ENCODE data around the gene LRGUK. TPM values are rescaled to one million over a fixed set of nuclear protein-coding genes. Genes with fewer than 3 reads are reported as not detected.

The LRGUK gene
- total and polyA plus RNA-seq, 12 donors, result 0.15 to 0.47 (median 0.22) TPM; not detected in 5

GRCh38 chr7:134307320-134307719 lies 180.2 kb downstream of the LRGUK start:
- Histone ChIP-seq H3K27me3 (no peaks in the 10 kb centered on the region), H3K9me3 (no peaks in the 10 kb centered on the region), H3K27ac (no peak overlapping the region), H3K36me3 (peaks cover 0 to 57% (median 0%) of the 10 kb centered on the region in 9 donors), H3K4me1 (no peaks in the 10 kb centered on the region), H3K4me3 (no peak overlapping the region)
- no peak for DNase-seq
- intact Hi-C loops (cut with DNase I), result no loop called here
- WGBS, 2 donors, result 91 to 94% methylated on average over 1 of the region's 1 CpG
- ATAC-seq, result no peak
- TF ChIP-seq, protein P1, sequence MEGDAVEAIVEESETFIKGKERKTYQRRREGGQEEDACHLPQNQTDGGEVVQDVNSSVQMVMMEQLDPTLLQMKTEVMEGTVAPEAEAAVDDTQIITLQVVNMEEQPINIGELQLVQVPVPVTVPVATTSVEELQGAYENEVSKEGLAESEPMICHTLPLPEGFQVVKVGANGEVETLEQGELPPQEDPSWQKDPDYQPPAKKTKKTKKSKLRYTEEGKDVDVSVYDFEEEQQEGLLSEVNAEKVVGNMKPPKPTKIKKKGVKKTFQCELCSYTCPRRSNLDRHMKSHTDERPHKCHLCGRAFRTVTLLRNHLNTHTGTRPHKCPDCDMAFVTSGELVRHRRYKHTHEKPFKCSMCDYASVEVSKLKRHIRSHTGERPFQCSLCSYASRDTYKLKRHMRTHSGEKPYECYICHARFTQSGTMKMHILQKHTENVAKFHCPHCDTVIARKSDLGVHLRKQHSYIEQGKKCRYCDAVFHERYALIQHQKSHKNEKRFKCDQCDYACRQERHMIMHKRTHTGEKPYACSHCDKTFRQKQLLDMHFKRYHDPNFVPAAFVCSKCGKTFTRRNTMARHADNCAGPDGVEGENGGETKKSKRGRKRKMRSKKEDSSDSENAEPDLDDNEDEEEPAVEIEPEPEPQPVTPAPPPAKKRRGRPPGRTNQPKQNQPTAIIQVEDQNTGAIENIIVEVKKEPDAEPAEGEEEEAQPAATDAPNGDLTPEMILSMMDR (IDR thresholded peaks at IDR 0.05), result no peak

GRCh38 chr7:134308548-134308947 lies 181.4 kb downstream of the LRGUK start:
- Histone ChIP-seq H3K4me1 (no peaks in the 10 kb centered on the region), H3K27me3 (no peaks in the 10 kb centered on the region), H3K27ac (no peak overlapping the region), H3K4me3 (no peak overlapping the region), H3K9me3 (no peaks in the 10 kb centered on the region), H3K36me3 (peaks cover 0 to 50% (median 0%) of the 10 kb centered on the region in 9 donors)
- DNase-seq (no peak), ATAC-seq (no peak)
- TF ChIP-seq, protein P1 (IDR thresholded peaks at IDR 0.05), result no peak
- intact Hi-C loops (cut with DNase I), result no loop called here
- 93 to 96% methylated on average over 4 of the region's 4 CpGs for WGBS, 2 donors

- Histone ChIP-seq H3K9me3 (no peaks in the 10 kb centered on the region), H3K4me3 (no peak overlapping the region), H3K4me1 (peaks cover 0 to 11% (median 7%) of the 10 kb centered on the region in 9 donors), H3K27me3 (no peaks in the 10 kb centered on the region), H3K36me3 (peaks cover 0 to 19% (median 0%) of the 10 kb centered on the region in 9 donors), H3K27ac (no peak overlapping the region)
- no peak for DNase-seq
- ATAC-seq, result no peak
- 97 to 99% methylated on average over 4 of the region's 4 CpGs for WGBS, 2 donors
- TF ChIP-seq, protein P1 (IDR thresholded peaks at IDR 0.05), result no peak
- intact Hi-C loops (cut with DNase I), result loop anchor here in 1 of 10 donors (10.0 kb wide), 1 partner anchor 187 kb away; the partner anchor contains the start of gene LRGUK
Observed at GRCh38 chr7:134311807-134312206, 184.7 kb downstream of the LRGUK start.

- H3K9me3 ChIP-seq, result no peaks in the 10 kb centered on the region
- TF ChIP-seq, protein P1 (IDR thresholded peaks at IDR 0.05), result no peak
- intact Hi-C loops (cut with DNase I), result loop anchor here in 1 of 10 donors (10.0 kb wide), 1 partner anchor 188 kb away; the partner anchor contains the start of gene LRGUK
- H3K4me3 ChIP-seq, result no peak overlapping the region
- ATAC-seq (no peak), DNase-seq (no peak)
- WGBS, 2 donors, result 83 to 89% methylated on average over 6 of the region's 6 CpGs
- H3K27me3 ChIP-seq, result no peaks in the 10 kb centered on the region
- H3K27ac ChIP-seq, result no peak overlapping the region
- peaks cover 0 to 14% (median 0%) of the 10 kb centered on the region in 9 donors for H3K36me3 ChIP-seq
- peaks cover 0 to 15% (median 10%) of the 10 kb centered on the region in 9 donors for H3K4me1 ChIP-seq
Observed at GRCh38 chr7:134312717-134313116, 185.6 kb downstream of the LRGUK start.
